ENCODE measurements around the gene NRCAM. TPM values are rescaled to one million over a fixed set of nuclear protein-coding genes. Genes with fewer than 3 reads are reported as not detected.

NRCAM gene
- total RNA-seq, 2 experiments from 2014 or later = 3.4 to 7.0 TPM

DNA sequence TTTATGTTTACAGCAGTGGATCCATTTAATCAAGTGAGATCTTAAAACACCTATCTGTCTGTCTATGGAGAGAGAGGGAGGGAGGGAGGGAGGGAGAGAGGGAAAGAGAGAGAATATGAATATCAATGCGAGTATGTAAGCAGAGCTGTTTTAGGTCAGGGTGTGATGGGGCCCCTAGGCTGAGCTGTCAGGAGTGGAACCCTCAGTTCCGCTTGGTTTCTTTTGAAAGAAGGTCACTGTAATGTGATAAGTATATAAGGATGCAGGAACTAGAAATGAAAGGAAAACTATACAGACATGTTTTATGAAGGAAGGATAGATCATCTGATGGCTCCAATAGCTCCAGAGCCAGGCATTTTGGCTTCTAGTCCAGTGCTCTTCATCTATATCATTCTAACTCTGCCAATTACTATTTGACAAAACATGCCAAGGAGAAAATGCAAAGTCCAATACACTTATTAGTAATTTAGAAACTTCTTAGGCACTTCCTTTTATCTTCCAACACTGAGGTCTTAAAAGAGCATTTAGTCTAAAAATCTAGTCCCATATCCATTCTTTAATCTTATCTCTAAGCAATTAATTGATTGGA, 70.3 kb downstream of the NRCAM start:
- Mint-ChIP-seq H3K36me3 (ENCODE audit: low read depth) (no peaks in the 10 kb centered on the region), H3K27me3 (no peaks in the 10 kb centered on the region), H3K27ac (no peak overlapping the region), H3K4me3 (no peak overlapping the region), H3K9me3 (no peaks in the 10 kb centered on the region), H3K4me1 (ENCODE audit: low read depth) (no peaks in the 10 kb centered on the region)
- DNase-seq = no peak
- Histone ChIP-seq H3K36me3 (ENCODE audit: insufficient read depth, low read length) (no peaks in the 10 kb centered on the region), H3K4me1 (ENCODE audit: insufficient read depth, low read length) (no peaks in the 10 kb centered on the region), H3K4me3 (ENCODE audit: low read length) (no peak overlapping the region), H3K9me3 (ENCODE audit: control insufficient read depth in 1 of 2, insufficient read depth in 1 of 2, low read length in 2 of 2) (no peaks in the 10 kb centered on the region), H3K27ac (ENCODE audit: low read depth in 1 of 2, low read length in 2 of 2) (no peak overlapping the region), H3K27me3 (ENCODE audit: control insufficient read depth in 1 of 2, insufficient read depth in 2 of 2, low read length in 2 of 2) (no peaks in the 10 kb centered on the region)
- no peak for TF ChIP-seq CTCF (IDR thresholded peaks at IDR 0.05)
- CTCF ChIA-PET = no interaction called here
- POLR2A ChIA-PET = no interaction called here
- ATAC-seq (ENCODE audit: poor library complexity) = no peak
- intact Hi-C loops (cut with DNase I, micrococcal nuclease) = no loop called here

DNA sequence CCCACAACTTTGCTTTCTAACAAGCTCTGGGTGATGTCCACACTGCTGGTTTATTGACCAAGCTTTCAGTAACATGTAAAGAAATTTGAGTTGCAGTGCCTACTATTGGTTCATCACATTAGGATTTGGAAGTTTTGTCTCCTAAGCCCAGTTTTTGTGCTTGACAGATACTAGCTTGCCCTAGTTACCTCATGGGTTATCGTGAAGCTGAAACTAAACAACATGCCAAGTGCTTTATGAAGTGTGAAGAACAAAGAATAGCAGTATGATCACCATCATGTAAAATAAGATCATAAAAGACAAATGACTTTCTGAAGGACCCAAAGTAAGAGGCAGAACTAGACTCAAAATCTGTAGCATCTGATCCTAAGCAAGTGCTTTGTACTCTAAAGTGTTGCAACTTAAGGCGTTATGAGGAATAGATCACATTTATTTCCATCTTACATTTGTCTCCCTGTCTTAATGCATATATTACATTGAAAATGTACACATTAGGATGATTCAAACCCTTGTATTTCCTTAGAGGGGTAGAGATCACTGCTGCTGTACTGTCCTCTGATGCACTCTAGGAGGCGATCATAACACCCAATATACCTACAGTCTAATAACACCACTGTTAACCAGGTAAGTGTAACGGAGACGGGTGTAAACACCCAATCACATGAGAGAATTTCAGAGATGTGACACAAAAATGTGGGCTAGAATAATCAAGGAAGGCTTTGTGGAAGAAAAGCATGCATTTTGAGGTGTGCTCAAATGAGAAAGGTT, 71.3 kb downstream of the NRCAM start:
- ATAC-seq (ENCODE audit: poor library complexity) (no peak), DNase-seq (no peak)
- intact Hi-C loops (cut with DNase I, micrococcal nuclease) = no loop called here
- ChIA-PET POLR2A (no interaction called here), CTCF (no interaction called here)
- no peak overlapping the region for H3K27ac Mint-ChIP-seq
- H3K36me3 ChIP-seq (ENCODE audit: insufficient read depth, low read length) = no peaks in the 10 kb centered on the region
- H3K9me3 ChIP-seq (ENCODE audit: control insufficient read depth in 1 of 2, insufficient read depth in 1 of 2, low read length in 2 of 2) = no peaks in the 10 kb centered on the region
- H3K4me1 ChIP-seq (ENCODE audit: insufficient read depth, low read length) = no peaks in the 10 kb centered on the region
- H3K9me3 Mint-ChIP-seq = no peaks in the 10 kb centered on the region
- H3K4me3 ChIP-seq (ENCODE audit: low read length) = no peak overlapping the region
- no peak overlapping the region for H3K4me3 Mint-ChIP-seq
- H3K27ac ChIP-seq (ENCODE audit: low read depth in 1 of 2, low read length in 2 of 2) = no peak overlapping the region
- no peaks in the 10 kb centered on the region for H3K4me1 Mint-ChIP-seq (ENCODE audit: low read depth)
- H3K36me3 Mint-ChIP-seq (ENCODE audit: low read depth) = no peaks in the 10 kb centered on the region
- TF ChIP-seq CTCF (IDR thresholded peaks at IDR 0.05) = no peak
- no peaks in the 10 kb centered on the region for H3K27me3 Mint-ChIP-seq
- H3K27me3 ChIP-seq (ENCODE audit: control insufficient read depth in 1 of 2, insufficient read depth in 2 of 2, low read length in 2 of 2) = no peaks in the 10 kb centered on the region

DNA sequence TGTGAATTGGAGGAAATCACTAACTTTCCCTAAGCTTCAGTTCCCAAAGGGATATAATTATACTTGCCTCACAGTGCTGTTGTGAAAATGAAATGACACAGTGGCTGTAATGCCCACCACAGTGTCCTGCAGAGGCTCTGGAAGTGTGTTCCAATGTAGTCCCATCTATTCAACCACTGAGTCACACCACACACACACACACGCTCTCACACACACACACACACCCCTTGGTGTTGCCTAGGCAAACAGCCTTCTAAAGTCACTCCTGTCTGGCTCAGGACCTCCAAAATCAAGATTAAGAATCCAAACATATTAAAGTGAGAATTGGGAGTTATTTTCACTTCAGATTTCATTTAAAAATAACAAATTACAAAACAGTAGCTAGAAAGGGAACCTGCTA, 73.3 kb downstream of the NRCAM start:
- no peaks in the 10 kb centered on the region for H3K9me3 Mint-ChIP-seq
- intact Hi-C loops (cut with DNase I, micrococcal nuclease) = no loop called here

More for the DNA sequence above, 73.3 kb downstream of the NRCAM start:
- H3K27me3 ChIP-seq (ENCODE audit: control insufficient read depth in 1 of 2, insufficient read depth in 2 of 2, low read length in 2 of 2) = no peaks in the 10 kb centered on the region
- DNase-seq (no peak), ATAC-seq (ENCODE audit: poor library complexity) (no peak)
- H3K4me1 Mint-ChIP-seq (ENCODE audit: low read depth) = no peaks in the 10 kb centered on the region
- no peaks in the 10 kb centered on the region for H3K9me3 ChIP-seq (ENCODE audit: control insufficient read depth in 1 of 2, insufficient read depth in 1 of 2, low read length in 2 of 2)
- no peak overlapping the region for H3K4me3 Mint-ChIP-seq
- no peaks in the 10 kb centered on the region for H3K27me3 Mint-ChIP-seq
- H3K4me3 ChIP-seq (ENCODE audit: low read length) = no peak overlapping the region
- H3K4me1 ChIP-seq (ENCODE audit: insufficient read depth, low read length) = no peaks in the 10 kb centered on the region
- ChIA-PET POLR2A (no interaction called here), CTCF (no interaction called here)
- no peaks in the 10 kb centered on the region for H3K36me3 Mint-ChIP-seq (ENCODE audit: low read depth)
- no peak overlapping the region for H3K27ac Mint-ChIP-seq
- no peak overlapping the region for H3K27ac ChIP-seq (ENCODE audit: low read depth in 1 of 2, low read length in 2 of 2)
- TF ChIP-seq CTCF (IDR thresholded peaks at IDR 0.05) = no peak
- H3K36me3 ChIP-seq (ENCODE audit: insufficient read depth, low read length) = no peaks in the 10 kb centered on the region
